22Rv1 (cell line): ENCODE results near the gene MAN2A2.

Source experiments
- ZFX ChIP-seq: fragments of 450-650 bp; IDR thresholded peaks from 2 replicates; pipeline ENCODE4 v1.6.1; 2017; ENCODE audit warnings: antibody characterized with exemption, borderline replicate concordance
- TF ChIP-seq, protein P1 (sequence below): fragments of 450-650 bp; IDR thresholded peaks from 2 replicates; pipeline ENCODE4 v1.5.1; 2017; ENCODE audit warnings: mild to moderate bottlenecking

DNA sequence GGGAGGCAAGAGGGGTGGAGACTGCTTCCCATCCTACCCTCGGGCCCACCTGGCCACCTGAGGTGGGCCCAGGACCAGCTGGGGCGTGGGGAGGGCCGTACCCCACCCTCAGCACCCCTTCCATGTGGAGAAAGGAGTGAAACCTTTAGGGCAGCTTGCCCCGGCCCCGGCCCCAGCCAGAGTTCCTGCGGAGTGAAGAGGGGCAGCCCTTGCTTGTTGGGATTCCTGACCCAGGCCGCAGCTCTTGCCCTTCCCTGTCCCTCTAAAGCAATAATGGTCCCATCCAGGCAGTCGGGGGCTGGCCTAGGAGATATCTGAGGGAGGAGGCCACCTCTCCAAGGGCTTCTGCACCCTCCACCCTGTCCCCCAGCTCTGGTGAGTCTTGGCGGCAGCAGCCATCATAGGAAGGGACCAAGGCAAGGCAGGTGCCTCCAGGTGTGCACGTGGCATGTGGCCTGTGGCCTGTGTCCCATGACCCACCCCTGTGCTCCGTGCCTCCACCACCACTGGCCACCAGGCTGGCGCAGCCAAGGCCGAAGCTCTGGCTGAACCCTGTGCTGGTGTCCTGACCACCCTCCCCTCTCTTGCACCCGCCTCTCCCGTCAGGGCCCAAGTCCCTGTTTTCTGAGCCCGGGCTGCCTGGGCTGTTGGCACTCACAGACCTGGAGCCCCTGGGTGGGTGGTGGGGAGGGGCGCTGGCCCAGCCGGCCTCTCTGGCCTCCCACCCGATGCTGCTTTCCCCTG, 21.0 kb upstream of the MAN2A2 start:
- TF ChIP-seq, protein P1, sequence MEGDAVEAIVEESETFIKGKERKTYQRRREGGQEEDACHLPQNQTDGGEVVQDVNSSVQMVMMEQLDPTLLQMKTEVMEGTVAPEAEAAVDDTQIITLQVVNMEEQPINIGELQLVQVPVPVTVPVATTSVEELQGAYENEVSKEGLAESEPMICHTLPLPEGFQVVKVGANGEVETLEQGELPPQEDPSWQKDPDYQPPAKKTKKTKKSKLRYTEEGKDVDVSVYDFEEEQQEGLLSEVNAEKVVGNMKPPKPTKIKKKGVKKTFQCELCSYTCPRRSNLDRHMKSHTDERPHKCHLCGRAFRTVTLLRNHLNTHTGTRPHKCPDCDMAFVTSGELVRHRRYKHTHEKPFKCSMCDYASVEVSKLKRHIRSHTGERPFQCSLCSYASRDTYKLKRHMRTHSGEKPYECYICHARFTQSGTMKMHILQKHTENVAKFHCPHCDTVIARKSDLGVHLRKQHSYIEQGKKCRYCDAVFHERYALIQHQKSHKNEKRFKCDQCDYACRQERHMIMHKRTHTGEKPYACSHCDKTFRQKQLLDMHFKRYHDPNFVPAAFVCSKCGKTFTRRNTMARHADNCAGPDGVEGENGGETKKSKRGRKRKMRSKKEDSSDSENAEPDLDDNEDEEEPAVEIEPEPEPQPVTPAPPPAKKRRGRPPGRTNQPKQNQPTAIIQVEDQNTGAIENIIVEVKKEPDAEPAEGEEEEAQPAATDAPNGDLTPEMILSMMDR = no peak
- no peak for TF ChIP-seq ZFX
